GM21515 (cell line): ENCODE measurements around the gene SRPK2.

Source experiments
- ATAC-seq: cut with Tn5 transposase; IDR thresholded peaks from one replicate; pipeline ENCODE4 v1.9.1; 2021; ENCODE audit not compliant: unreplicated experiment

Gene SRPK2

DNA sequence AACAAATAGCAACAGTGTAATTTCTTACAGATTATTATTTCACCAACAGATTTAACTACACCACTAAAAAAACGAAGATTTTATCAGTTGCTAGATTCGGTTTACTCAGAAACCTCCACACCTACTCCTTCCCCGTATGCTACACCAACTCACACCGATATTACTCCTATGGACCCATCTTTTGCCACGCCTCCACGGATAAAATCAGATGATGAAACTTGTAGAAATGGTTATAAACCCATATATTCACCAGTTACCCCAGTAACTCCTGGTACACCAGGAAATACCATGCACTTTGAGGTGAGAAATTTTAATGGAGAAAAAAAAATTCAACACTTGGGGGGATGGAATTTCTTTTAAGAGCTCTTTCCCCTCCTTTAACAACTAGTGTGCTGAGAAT is 282.2 kb downstream of the SRPK2 start:
- no peak for ATAC-seq

- ATAC-seq, result no peak
These were observed 283.1 kb downstream of the SRPK2 start for GRCh38 chr7:105105579-105105978.

DNA sequence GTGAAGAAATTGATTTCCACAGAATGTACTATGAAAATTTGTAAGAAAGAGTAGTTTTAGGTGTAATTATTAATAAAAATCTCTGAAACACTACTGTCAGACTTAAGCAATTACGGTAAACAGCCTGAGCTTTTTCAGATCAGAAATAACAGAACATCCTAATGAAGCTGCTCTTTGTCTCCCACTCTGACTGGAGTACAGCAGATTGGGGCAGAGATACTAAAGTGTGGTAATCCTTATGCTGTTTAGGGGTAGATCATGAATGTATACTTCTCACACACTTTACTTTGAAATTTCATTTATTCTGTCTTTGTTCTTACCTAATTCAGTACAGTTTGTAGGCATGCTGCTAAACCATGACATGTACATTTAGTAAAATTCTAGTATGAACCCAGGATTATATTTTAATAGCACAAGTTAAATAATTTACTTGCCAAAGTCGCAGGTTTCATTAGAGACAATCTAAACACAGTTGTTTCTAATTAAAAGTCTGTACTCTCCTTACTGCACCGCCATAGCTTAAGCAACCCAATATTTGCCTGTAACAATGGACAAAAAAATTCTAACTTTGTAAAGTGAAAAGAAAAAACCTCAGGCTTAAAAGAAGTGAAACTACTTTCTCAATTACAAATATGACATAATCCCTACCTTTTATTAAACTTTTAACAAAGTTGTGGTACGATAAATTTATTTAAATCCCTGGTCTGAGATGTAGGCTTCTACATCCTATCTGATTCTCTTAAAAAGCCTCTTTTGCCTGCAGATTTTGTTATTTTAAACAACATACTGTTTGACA is 286.0 kb downstream of the SRPK2 start:
- ATAC-seq, result no peak

GRCh38 chr7:105101864-105102263 is 286.9 kb downstream of the SRPK2 start:
- ATAC-seq, result peak; percentile 62

DNA sequence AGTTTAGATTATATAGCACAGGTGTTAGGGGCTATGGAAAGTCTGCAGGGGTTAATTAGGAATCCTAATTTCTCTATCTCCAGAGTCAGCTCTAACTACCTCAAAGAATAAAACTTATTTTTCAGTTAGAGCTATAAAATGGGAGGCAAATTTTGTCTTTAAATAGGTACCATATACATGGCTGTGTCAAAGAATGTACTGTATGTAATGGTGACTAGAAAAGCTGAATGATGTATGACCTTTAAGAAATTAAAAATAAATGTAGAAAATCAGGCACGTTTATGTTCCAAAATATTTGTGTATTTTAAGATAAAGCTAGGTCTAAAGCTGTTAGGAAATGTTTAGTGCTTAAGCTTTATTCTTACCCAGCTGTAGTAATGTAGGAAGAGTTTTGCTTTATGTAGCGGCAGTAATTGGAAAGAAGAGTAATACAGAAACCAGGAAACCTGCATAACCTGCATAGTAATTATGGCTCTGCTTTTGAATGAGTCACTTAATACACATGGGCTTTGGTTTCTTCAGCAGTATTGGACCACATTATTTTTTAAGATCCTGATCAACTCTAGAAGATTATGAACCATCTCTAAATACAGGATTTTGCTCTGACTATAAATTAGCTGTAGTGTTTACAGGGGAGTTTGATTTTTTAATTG is 289.7 kb downstream of the SRPK2 start:
- ATAC-seq, result peak; percentile 62

DNA sequence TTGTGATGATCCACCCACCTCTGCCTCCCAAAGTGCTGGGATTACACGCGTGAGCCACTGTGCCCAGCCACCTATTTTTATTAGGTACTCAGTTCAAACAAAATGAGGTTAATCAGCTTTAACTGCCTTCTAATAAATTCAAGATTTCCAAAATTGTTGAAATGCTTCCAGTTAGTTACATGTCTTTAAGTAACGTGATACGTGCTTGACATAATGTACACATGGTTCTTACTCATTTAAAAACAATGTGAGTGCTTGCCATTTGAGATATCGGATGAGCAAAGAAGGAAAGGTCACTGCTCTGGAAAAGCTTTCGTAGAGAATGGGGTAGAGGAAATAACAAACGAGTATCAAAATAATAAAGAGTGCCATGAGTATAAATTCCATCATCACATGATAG is 291.1 kb downstream of the SRPK2 start:
- no peak for ATAC-seq

DNA sequence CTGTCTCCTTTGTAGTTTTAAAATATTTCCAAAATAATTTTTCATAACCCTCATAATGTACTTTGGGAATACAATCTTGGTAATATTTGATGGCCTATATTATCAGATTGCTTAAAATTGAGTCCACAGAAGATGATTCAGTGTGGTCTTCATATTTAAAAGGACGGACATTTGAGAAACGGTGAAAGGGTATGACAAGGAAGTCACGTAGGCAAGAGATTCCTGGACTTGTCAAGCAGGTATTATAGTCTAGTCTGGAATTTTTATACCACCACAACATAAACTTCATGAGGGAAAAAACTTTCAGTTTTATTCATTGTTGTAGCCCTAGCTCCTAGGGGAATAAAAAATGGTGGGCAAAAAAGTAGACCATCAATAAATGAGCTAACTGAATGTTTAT is 292.4 kb downstream of the SRPK2 start:
- ATAC-seq, result no peak

GRCh38 chr7:105094966-105095365 is 293.8 kb downstream of the SRPK2 start:
- ATAC-seq, result no peak

DNA sequence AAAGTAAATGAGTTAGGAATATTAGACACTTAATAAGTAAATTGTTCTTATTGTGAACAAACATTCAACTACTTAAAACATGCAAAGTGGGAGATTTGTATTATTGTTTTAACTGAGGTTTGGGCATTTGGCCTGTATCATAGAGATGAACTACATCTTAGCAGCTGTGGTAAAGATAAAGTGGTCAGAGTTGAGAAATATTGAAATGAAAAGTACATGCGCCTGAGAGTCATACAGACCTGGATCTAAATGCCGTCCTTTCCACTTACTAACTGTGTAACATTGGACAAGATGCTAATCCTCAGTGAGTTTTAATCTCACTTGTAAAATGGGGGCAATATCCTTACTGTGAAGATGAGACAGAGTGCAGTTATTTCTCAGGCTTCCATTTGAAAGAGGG is 300.3 kb downstream of the SRPK2 start:
- ATAC-seq, result no peak

GRCh38 chr7:105087981-105088380 is 300.7 kb downstream of the SRPK2 start:
- no peak for ATAC-seq

- ATAC-seq, result no peak
These were observed 301.9 kb downstream of the SRPK2 start for GRCh38 chr7:105086850-105087249.

GRCh38 chr7:105084581-105084980 is 304.1 kb downstream of the SRPK2 start:
- ATAC-seq, result no peak

- no peak for ATAC-seq
These were observed 309.4 kb downstream of the SRPK2 start for GRCh38 chr7:105079348-105079747.

- ATAC-seq, result no peak
These were observed 315.6 kb downstream of the SRPK2 start for GRCh38 chr7:105073143-105073542.

- ATAC-seq, result no peak
These were observed 319.8 kb downstream of the SRPK2 start for GRCh38 chr7:105068886-105069285.

DNA sequence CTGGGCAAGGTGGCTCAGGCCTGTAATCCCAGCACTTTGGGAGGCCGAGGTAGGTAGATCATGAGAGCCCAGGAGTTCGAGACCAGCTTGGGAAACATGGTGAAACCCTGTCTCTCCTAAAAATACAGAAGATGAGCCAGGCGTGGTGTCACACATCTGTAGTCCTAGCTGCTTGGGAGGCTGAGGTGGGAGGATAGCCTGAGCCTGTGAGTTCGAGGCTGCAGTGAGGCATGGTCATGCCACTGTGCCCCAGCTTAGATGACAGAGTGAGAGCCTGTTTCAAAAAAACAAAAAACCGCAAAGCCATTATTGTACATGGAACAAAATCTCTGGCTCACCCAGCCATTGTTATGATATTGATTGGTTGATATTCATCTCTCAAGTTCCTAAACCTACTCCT is 321.0 kb downstream of the SRPK2 start:
- no peak for ATAC-seq
